Mesothelial cell of epicardium (in vitro differentiated cells): ENCODE results near the gene ACTR5. TPM values are rescaled to one million over a fixed set of nuclear protein-coding genes. Genes with fewer than 3 reads are reported as not detected.

Experiments
- DNase-seq, 2 experiments: peaks; one replicate each; pipeline ENCODE4 v3.0.0; 2021; ENCODE audit warnings: low spot score in 2 of 2; ENCODE audit not compliant: unreplicated experiment in 2 of 2
- H3K27ac Mint-ChIP-seq: 2 replicates; pipeline ENCODE4 v1.8.0; 2021; ENCODE audit warnings: mixed read lengths
- H3K27me3 Mint-ChIP-seq: 2 replicates; pipeline ENCODE4 v1.8.0; 2021; ENCODE audit warnings: low read depth, mixed read lengths
- H3K36me3 Mint-ChIP-seq: 2 replicates; pipeline ENCODE4 v1.8.0; 2021; ENCODE audit warnings: mixed read lengths
- H3K4me1 Mint-ChIP-seq: 2 replicates; pipeline ENCODE4 v1.8.0; 2021; ENCODE audit warnings: mixed read lengths
- H3K4me3 Mint-ChIP-seq: 2 replicates; pipeline ENCODE4 v1.8.0; 2021; ENCODE audit warnings: mild to moderate bottlenecking, moderate library complexity, mixed read lengths
- H3K9me3 Mint-ChIP-seq: 2 replicates; pipeline ENCODE4 v1.8.0; 2021; ENCODE audit warnings: mixed read lengths
- total RNA-seq: library from RNA; stranded (reverse); gene quantifications from 3 replicates; pipeline ENCODE4 v1.2.1, GENCODE V29; 2021
- TF ChIP-seq, protein P1 (sequence below): fragments of 200-600 bp; sonication (generic); IDR thresholded peaks from one replicate; pipeline ENCODE4 v1.5.0; 2021; ENCODE audit warnings: antibody characterized with exemption; ENCODE audit not compliant: unreplicated experiment

Gene ACTR5
- total RNA-seq, 1 donor from 2014 or later, result 9.5 TPM

GRCh38 chr20:38800882-38801281 is 52.6 kb downstream of the ACTR5 start:
- Mint-ChIP-seq H3K27me3 (peaks cover 42% of the 10 kb centered on the region), H3K4me3 (no peak overlapping the region), H3K27ac (no peak overlapping the region), H3K36me3 (no peaks in the 10 kb centered on the region), H3K9me3 (no peaks in the 10 kb centered on the region), H3K4me1 (peaks cover 4% of the 10 kb centered on the region)
- TF ChIP-seq, protein P1, sequence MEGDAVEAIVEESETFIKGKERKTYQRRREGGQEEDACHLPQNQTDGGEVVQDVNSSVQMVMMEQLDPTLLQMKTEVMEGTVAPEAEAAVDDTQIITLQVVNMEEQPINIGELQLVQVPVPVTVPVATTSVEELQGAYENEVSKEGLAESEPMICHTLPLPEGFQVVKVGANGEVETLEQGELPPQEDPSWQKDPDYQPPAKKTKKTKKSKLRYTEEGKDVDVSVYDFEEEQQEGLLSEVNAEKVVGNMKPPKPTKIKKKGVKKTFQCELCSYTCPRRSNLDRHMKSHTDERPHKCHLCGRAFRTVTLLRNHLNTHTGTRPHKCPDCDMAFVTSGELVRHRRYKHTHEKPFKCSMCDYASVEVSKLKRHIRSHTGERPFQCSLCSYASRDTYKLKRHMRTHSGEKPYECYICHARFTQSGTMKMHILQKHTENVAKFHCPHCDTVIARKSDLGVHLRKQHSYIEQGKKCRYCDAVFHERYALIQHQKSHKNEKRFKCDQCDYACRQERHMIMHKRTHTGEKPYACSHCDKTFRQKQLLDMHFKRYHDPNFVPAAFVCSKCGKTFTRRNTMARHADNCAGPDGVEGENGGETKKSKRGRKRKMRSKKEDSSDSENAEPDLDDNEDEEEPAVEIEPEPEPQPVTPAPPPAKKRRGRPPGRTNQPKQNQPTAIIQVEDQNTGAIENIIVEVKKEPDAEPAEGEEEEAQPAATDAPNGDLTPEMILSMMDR, result no peak
- no peak for DNase-seq

DNA sequence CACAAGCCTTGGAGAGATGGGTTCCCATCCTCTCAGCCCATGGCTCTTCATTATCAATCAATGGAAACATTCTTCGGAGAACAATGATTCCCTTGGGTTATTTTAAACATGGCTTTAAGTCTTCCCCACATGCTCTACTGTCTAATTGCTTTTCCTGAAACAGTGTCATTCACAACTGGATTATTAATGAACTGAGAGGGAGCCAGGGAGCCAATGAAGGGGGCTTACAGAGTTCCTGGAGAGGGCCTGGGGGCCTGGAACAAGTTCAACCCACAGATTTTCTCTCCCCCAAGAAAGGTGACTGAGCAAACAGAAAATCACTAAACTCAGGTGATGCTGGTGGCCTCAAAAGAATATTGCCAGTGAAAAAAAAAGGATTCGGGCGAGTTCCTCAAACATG is 56.0 kb downstream of the ACTR5 start:
- Mint-ChIP-seq H3K27ac (no peak overlapping the region), H3K9me3 (no peaks in the 10 kb centered on the region)

GRCh38 chr20:38804682-38805501 is 56.6 kb downstream of the ACTR5 start:
- Mint-ChIP-seq H3K27ac (no peak overlapping the region), H3K4me1 (peaks cover 7% of the 10 kb centered on the region), H3K36me3 (no peaks in the 10 kb centered on the region), H3K4me3 (peak overlapping the region; percentile 67), H3K27me3 (peaks cover 63% of the 10 kb centered on the region), H3K9me3 (no peaks in the 10 kb centered on the region)
- no peak for DNase-seq
- TF ChIP-seq, protein P1, result no peak

More for the DNA sequence above, 56.0 kb downstream of the ACTR5 start:
- Mint-ChIP-seq H3K4me3 (no peak overlapping the region), H3K4me1 (peaks cover 7% of the 10 kb centered on the region), H3K36me3 (no peaks in the 10 kb centered on the region), H3K27me3 (peaks cover 57% of the 10 kb centered on the region)
- DNase-seq, result no peak
- TF ChIP-seq, protein P1, result no peak

DNA sequence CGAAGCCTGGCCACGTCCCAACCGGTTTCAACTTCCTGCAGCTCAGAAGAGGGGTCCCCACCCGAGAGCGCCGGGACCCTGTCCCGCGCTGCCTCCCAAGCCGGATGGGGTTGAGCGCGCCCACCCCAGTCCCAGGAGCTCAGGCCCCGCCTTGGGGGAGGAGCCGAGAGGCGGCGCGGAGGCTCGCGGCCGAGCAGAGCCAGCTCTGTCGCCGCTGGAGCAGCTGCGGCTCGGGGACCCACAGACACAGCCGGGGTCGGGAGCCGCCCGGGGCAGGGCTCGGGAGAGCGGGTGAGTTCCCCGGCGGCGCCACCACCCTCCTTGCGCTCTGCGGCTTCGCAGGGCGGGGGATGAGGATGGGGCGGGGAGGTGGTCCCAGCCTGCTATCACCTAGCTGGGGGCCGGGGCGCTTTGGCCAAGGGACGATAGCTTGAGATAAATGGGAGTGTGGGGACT is 57.3 kb downstream of the ACTR5 start, which contains the start of gene PPP1R16B:
TSS of gene PPP1R16B (plus strand) at position 196 of the 456 bp plus-strand sequence. CDS start 30,229 bp downstream, outside the sequence.
- H3K27me3 Mint-ChIP-seq, result peaks cover 69% of the 10 kb centered on the region
- no peak within 1 kb of the TSS for H3K27ac Mint-ChIP-seq
- H3K36me3 Mint-ChIP-seq, result no peaks in the 10 kb centered on the region
- DNase-seq, result peak; percentile 25 to 60
- H3K9me3 Mint-ChIP-seq, result no peaks in the 10 kb centered on the region
- peak within 1 kb of the TSS; percentile 67 for H3K4me3 Mint-ChIP-seq
- TF ChIP-seq, protein P1, result no peak
- H3K4me1 Mint-ChIP-seq, result peaks cover 7% of the 10 kb centered on the region

DNA sequence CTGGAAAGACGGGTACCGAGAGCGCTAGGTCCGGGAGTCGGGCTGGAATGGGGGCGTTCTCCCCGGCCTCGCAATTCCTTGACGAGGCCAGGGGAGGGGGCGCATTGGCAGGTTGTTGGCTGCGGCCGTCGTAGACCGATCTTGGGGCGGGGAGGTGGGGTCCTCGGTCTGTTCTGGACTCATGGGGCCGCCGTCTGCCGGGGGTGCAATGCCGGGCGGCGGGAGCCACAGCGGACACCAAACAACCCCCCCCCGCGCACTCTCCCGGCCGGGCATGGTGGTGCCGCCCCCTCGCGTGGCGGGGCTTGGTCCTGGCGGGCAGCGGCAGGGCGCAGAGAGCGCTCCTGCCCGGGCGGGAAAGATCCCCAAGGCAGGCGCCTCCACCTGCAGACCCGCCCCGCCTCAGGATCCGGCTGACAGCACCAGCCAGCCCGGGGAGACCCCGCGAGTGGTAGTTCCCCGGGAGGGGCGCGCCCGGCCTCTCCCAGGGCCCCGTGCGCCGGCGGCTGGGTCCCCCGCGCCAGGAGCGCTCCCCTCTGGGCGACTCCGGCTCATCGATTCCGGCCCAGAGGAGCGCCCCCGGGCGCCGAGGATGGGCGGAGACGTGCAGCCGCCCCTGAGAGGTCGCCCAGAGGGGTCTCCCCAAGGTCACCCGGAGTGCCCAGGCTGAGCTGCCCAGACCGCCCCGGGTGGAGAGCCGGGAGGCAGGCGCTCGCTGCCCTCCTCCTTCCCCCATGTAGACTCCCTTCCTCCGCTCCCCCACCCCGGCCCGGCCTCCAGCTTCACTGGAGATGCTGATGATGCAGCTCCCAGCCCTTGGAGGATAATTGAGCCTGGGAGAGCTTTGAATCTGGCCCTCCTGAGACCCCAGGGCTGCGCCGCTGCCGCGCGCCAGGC is 57.9 kb downstream of the ACTR5 start:
- Mint-ChIP-seq H3K4me3 (peak overlapping the region; percentile 67), H3K9me3 (no peaks in the 10 kb centered on the region), H3K27ac (no peak overlapping the region), H3K4me1 (peaks cover 7% of the 10 kb centered on the region), H3K27me3 (peaks cover 76% of the 10 kb centered on the region), H3K36me3 (no peaks in the 10 kb centered on the region)
- DNase-seq, result peak in 1 of 2 experiments; percentile 39
- TF ChIP-seq, protein P1, result no peak
